ENCODE data around the gene BGLAP. TPM values are rescaled to one million over a fixed set of nuclear protein-coding genes. Genes with fewer than 3 reads are reported as not detected.
A peak's percentile ranks its signal among the peaks of the same experiment; 100 is the strongest.

The BGLAP gene
- total RNA-seq, 2 donors from 2014 or later = not detected

DNA sequence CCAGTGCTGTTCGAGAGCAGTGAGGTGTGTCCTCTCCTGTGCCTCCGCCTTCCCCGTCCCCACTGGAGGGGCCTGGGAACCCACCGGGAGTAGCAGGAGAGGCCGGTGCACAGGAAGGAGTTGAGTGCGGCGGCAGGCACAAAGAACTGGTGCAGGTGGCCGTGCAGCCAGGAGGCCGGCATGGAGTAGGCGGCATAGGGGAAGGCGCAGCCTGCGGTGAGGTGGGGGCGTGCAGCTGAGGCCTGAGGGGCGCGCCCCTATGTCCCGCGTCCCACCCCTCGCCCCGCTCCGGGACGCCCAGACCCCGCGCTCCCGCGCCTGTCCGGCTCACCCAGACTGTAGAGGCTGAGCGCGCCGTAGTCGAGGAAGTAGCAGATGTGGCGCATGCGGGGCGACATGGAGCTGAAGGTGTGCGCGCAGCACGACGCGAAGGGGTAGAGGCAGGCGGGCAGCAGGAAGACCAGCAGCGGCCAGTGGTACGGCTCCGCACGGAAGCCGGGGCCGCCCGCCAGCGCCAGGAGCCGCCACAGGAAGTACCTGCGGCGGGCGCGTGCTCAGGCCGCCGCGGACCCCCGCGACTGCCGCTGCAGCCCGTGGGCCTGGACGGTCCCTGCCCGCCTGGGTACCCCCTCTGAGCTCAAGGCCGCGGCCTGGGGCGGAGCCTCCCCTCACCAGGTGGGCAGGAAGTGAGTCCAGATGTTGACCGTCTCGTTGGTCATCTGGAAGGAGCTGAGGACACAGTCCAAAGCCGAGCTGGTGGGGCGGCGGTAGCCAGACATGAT lies 3.7 kb downstream of the BGLAP start:
- no peak for ATAC-seq (ENCODE audit: insufficient number of reproducible peaks, low FRiP score, low read depth)
- Histone ChIP-seq H3K27ac (no peak overlapping the region), H3K4me3 (peak overlapping the region; percentile 50), H3K27me3 (replicated peaks; ENCODE audit: insufficient read depth) (no peaks in the 10 kb centered on the region), H3K36me3 (peaks cover 14% of the 10 kb centered on the region), H3K4me1 (ENCODE audit: control insufficient read depth in 1 of 2, low read depth in 2 of 2) (peaks cover 0 to 28% of the 10 kb centered on the region in 2 donors), H3K9me3 (no peaks in the 10 kb centered on the region)
- DNase-seq (ENCODE audit: low spot score) = no peak
- TF ChIP-seq, protein P1, sequence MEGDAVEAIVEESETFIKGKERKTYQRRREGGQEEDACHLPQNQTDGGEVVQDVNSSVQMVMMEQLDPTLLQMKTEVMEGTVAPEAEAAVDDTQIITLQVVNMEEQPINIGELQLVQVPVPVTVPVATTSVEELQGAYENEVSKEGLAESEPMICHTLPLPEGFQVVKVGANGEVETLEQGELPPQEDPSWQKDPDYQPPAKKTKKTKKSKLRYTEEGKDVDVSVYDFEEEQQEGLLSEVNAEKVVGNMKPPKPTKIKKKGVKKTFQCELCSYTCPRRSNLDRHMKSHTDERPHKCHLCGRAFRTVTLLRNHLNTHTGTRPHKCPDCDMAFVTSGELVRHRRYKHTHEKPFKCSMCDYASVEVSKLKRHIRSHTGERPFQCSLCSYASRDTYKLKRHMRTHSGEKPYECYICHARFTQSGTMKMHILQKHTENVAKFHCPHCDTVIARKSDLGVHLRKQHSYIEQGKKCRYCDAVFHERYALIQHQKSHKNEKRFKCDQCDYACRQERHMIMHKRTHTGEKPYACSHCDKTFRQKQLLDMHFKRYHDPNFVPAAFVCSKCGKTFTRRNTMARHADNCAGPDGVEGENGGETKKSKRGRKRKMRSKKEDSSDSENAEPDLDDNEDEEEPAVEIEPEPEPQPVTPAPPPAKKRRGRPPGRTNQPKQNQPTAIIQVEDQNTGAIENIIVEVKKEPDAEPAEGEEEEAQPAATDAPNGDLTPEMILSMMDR (IDR thresholded peaks at IDR 0.05) = no peak

DNA sequence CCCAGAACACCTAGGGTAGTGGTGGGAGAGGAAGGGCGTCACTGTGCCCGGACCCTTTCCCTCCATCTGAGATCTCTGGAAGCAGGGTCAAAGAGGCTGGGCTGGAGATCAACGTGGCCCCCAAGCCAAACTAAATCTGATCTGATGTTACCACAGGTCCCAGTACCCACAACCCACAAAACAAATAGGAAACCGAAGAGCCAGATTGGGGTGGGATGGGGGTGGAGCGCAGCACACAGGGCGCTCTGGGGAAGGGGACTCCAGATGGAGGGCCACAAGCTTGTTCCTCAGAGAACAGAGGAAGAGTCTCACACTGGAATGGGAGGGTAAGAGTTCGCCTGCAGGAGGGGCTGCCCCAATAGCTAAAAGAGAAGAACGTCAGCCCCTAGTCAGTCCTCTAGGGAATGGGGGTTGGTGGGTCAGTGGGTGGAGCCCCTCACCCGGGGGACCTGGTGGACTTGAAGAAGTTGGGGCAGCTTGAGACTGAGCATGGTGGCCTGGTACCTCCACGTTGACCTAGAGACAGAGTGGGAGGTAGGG lies 4.3 kb downstream of the BGLAP start:
- ATAC-seq (ENCODE audit: insufficient number of reproducible peaks, low FRiP score, low read depth) (no peak), DNase-seq (ENCODE audit: low spot score) (no peak)
- H3K4me3 ChIP-seq = peak overlapping the region; percentile 50
- no peak overlapping the region for H3K27ac ChIP-seq
- TF ChIP-seq, protein P1 (IDR thresholded peaks at IDR 0.05) = no peak
- H3K36me3 ChIP-seq = peaks cover 21% of the 10 kb centered on the region
- no peaks in the 10 kb centered on the region for H3K27me3 ChIP-seq (replicated peaks; ENCODE audit: insufficient read depth)
- H3K4me1 ChIP-seq (ENCODE audit: control insufficient read depth in 1 of 2, low read depth in 2 of 2) = peaks cover 0 to 28% of the 10 kb centered on the region in 2 donors
- H3K9me3 ChIP-seq = no peaks in the 10 kb centered on the region

DNA sequence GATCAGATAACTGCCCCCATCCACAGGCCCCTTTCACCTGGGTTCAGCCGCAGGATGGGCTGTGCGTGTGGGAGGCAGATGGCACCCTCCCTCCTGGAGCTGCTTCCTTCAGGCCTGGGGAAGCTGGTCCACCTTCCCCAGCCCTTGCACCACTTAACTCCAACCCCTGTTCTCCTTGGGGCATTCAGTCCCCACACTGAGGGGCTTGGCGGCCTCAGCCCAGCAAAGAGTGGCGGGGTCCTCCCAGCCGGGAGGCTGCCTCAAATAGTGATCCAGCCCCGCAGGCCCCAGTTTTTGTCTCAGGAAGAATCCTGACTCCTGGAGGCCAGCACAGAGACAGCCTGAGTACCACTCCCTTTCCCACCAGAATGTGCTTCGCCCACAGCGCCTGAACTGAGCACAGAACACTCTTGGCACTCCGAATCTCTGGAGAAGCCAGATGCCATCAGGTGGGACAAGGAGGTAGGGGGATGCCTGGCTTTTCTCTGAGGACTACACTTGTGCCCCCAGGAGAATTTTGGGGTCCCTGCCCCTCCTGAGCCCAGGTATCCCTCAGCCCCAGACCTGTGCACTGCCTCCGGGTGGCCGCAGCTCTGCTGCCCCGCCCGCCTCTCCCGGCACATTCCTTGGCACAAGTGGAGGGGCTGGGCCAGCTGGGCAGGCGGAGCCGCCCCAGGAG lies 4.9 kb downstream of the BGLAP start:
- Histone ChIP-seq H3K36me3 (peaks cover 23% of the 10 kb centered on the region), H3K9me3 (no peaks in the 10 kb centered on the region), H3K27ac (no peak overlapping the region), H3K27me3 (replicated peaks; ENCODE audit: insufficient read depth) (no peaks in the 10 kb centered on the region), H3K4me3 (no peak overlapping the region), H3K4me1 (ENCODE audit: control insufficient read depth in 1 of 2, low read depth in 2 of 2) (peaks cover 0 to 28% of the 10 kb centered on the region in 2 donors)
- DNase-seq (ENCODE audit: low spot score) = no peak
- ATAC-seq (ENCODE audit: insufficient number of reproducible peaks, low FRiP score, low read depth) = no peak
- TF ChIP-seq, protein P1 (IDR thresholded peaks at IDR 0.05) = no peak

DNA sequence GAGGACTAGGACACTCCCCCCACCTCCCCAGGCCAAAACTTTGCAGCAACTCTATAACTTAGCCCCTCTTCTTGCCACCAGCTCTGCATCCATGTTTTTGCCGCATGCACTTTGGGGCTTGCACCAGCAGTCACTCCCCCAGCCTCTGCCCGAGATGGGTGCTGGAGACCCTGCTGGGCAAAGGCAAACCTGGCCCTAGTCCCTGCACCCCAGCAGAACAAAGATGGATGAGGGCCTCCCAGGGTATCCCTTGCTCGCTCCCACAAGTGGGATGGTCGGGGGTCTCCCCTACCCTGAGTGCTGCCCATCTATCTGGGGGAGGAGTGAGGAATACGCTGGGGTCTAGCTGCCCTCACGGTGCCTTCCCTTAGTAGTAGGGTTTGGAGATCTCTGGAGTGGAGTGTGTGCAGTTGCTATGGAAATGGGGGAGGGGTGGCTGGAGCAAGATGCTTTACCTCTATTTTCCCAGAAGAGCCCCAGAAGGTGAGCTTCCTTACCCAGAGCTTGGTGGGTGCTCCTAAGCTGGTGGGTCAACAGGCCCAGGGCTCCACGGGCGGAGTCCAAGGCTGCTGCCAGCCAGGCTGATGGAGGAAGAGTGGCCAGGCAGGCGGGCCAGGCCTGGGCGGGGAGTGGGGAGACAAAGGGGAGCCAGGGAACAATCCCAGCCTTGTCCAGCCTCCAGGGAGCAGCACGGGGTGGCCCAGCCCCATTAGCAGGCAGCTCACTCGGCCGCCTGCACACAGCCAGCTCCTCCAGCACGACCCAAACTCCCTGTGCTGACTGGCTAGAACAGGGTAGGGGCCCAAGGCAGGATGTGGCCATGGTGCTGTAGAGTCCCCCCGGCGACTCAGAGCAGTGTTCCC lies 5.7 kb downstream of the BGLAP start, which contains the start of gene PAQR6:
TSS of gene PAQR6 (minus strand) at position 597 of the 863 bp plus-strand sequence. CDS start 1,325 bp downstream, outside the sequence.
- Histone ChIP-seq H3K4me1 (ENCODE audit: control insufficient read depth in 1 of 2, low read depth in 2 of 2) (peaks cover 0 to 28% of the 10 kb centered on the region in 2 donors), H3K4me3 (no peak within 1 kb of the TSS), H3K9me3 (no peaks in the 10 kb centered on the region), H3K27me3 (replicated peaks; ENCODE audit: insufficient read depth) (no peaks in the 10 kb centered on the region), H3K27ac (no peak within 1 kb of the TSS), H3K36me3 (peaks cover 31% of the 10 kb centered on the region)
- ATAC-seq (ENCODE audit: insufficient number of reproducible peaks, low FRiP score, low read depth) (no peak), DNase-seq (ENCODE audit: low spot score) (no peak)
- TF ChIP-seq, protein P1 (IDR thresholded peaks at IDR 0.05) = no peak

Measured in thoracic aorta (tissue), 2 donors.